ENCODE measurements around the gene KCTD16.

- TF ChIP-seq CTCF (IDR thresholded peaks at IDR 0.05; ENCODE audit: insufficient read depth, low read depth, low read length) = no peak
- no peak for TF ChIP-seq EZH2 (IDR thresholded peaks at IDR 0.05; ENCODE audit: insufficient read depth, low read length)
Measured at GRCh38 chr5:144162686-144163085, 8.0 kb upstream of the KCTD16 start.
